HUES64 (cell line): ENCODE data around the gene DYNLRB1.

Experiments used
- H3K27ac ChIP-seq: 2 replicates; pipeline ENCODE4 v1.7.0; 2013; ENCODE audit warnings: low read depth, low read length, inconsistent platforms
- H3K27me3 ChIP-seq: 2 replicates; pipeline ENCODE4 v1.6.1; 2013; ENCODE audit warnings: mild to moderate bottlenecking, low read length; ENCODE audit not compliant: insufficient read depth
- H3K36me3 ChIP-seq: 2 replicates; pipeline ENCODE4 v1.6.1; 2013; ENCODE audit warnings: mild to moderate bottlenecking, low read length; ENCODE audit not compliant: insufficient read depth
- H3K4me1 ChIP-seq: 2 replicates; pipeline ENCODE4 v1.6.1; 2013; ENCODE audit warnings: mild to moderate bottlenecking, low read length, moderate library complexity; ENCODE audit not compliant: insufficient read depth
- H3K4me3 ChIP-seq: 2 replicates; pipeline ENCODE4 v1.5.1; 2013; ENCODE audit warnings: mild to moderate bottlenecking, low read length, moderate library complexity
- H3K9ac ChIP-seq: 2 replicates; pipeline ENCODE4 v1.6.1; 2013; ENCODE audit warnings: mild to moderate bottlenecking, low read depth, low read length
- H3K9me3 ChIP-seq: 2 replicates; pipeline ENCODE4 v1.6.1; 2013; ENCODE audit warnings: low read depth, low read length; ENCODE audit not compliant: insufficient read depth
- WGBS: fragments of 150-250, 120-280 bp; methylation state at CpG from one replicate; pipeline ENCODE4 v1.1.7; 2013; ENCODE audit warnings: missing lambda C conversion rate; 5-methylcytosine and 5-hydroxymethylcytosine counted together

The DYNLRB1 gene

GRCh38 chr20:34581341-34582184, 65.3 kb downstream of the DYNLRB1 start:
- Histone ChIP-seq H3K27me3 (no peaks in the 10 kb centered on the region), H3K36me3 (peaks cover 23% of the 10 kb centered on the region), H3K9me3 (no peaks in the 10 kb centered on the region), H3K4me1 (no peaks in the 10 kb centered on the region), H3K27ac (no peak overlapping the region), H3K9ac (no peak overlapping the region; the same call in 1 of the 2 replicates), H3K4me3 (no peak overlapping the region)
- WGBS = 95% methylated on average over 11 of the region's 11 CpGs

DNA sequence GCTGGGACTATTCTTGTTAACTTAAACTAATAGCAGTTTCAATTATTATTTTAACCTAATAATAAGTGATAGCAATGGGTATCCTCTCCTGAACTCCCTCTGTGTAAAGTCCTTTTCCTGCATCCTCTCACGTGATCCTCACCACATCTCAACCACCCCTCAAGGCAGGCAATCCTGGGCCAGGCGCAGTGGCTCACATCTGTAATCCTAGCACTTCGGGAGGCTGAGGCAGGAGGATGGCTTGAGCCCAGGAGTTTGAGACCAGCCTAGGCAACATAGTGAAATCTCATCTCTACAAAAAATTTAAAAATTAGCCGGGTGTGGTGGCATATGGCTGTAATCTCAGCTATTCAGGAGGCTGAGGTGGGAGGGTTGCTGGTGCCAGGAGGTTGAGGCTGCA, 66.0 kb downstream of the DYNLRB1 start:
- Histone ChIP-seq H3K36me3 (peaks cover 26% of the 10 kb centered on the region), H3K9ac (no peak overlapping the region), H3K27ac (no peak overlapping the region), H3K4me3 (no peak overlapping the region), H3K27me3 (no peaks in the 10 kb centered on the region), H3K9me3 (no peaks in the 10 kb centered on the region), H3K4me1 (no peaks in the 10 kb centered on the region)
- WGBS = 94% methylated on average over 4 of the region's 4 CpGs

DNA sequence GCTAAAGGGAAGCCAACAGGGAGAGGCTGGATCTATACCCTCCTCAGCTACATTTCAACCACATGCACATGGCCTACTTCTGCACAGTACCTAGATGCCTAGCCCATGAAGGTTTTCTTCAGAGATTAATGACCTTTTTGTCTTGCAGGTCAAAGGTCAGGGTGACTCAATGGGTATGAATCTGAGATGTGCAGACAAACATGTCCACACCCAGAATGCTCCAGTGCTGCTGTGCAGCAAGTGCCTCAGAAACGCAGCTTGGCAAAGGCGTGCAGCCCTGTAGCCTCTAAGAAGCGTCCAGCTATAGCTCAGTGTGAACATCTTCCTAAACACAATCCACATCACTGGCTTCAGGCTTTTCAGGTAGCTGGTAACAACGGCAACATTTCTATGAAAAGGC, 66.7 kb downstream of the DYNLRB1 start:
- Histone ChIP-seq H3K27me3 (no peaks in the 10 kb centered on the region), H3K27ac (no peak overlapping the region), H3K9ac (no peak overlapping the region), H3K4me3 (no peak overlapping the region), H3K36me3 (peaks cover 30% of the 10 kb centered on the region), H3K9me3 (no peaks in the 10 kb centered on the region), H3K4me1 (no peaks in the 10 kb centered on the region)
- WGBS = 92% methylated on average over 4 of the region's 4 CpGs

GRCh38 chr20:34583544-34583943, 67.3 kb downstream of the DYNLRB1 start:
- no peaks in the 10 kb centered on the region for H3K9me3 ChIP-seq
- no peak overlapping the region for H3K4me3 ChIP-seq
- H3K27ac ChIP-seq = no peak overlapping the region
- no peak overlapping the region for H3K9ac ChIP-seq
- no peaks in the 10 kb centered on the region for H3K4me1 ChIP-seq
- 94% methylated on average over 6 of the region's 6 CpGs for WGBS
- peaks cover 30% of the 10 kb centered on the region for H3K36me3 ChIP-seq
- no peaks in the 10 kb centered on the region for H3K27me3 ChIP-seq

DNA sequence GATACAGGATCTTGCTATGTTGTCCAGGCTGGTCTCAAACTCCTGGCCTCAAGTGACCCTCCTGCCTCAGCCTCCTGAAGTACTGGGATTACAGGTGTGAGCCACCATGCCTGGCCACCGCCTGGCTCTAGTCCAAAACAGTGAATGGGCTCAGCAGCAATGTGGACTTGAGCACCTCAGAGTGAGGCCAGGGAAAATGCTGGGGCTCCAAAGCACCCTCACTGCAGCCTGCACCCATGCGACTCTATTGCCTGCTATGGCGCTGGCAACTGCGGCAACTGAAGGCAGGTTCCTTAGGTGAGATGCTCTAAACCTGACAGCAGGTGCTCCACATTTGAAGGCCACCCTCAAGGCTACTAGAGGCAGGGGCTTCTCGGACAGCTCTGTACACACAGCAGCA, 68.8 kb downstream of the DYNLRB1 start:
- H3K9me3 ChIP-seq = no peaks in the 10 kb centered on the region
- 97% methylated on average over 5 of the region's 5 CpGs for WGBS

DNA sequence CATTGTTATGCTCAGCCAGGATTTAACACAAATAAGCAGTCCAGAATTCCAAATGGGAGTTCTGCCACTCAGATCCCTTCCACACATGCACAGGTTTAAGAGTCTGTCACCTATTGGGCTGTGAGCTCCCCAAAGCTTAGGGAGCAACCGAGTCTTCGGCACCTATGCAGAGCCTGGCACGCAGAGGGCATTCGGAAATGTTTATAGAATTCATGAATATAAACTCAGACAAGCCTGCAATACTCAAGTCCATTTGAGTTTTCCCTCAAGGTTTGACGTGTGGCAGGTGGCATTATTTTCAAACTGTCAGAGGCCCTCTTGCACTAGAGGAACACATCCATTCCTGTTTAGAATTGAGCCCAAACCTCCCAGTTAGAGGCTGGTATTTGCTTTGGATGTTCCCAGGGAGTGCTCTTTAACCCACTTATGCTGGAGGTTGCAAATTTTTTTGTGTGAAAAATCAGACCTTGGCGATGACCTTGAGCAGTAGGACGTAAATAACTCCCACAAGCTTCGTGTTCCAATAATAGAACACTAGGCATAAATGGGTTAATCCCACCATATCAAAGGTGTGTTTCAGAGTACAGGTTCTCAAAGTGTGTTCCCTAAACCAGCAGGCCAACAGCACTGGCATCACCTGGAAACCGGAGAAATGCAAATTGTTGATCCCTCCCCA, 70.4 kb downstream of the DYNLRB1 start:
- H3K9ac ChIP-seq = no peak overlapping the region
- H3K27me3 ChIP-seq = no peaks in the 10 kb centered on the region
- H3K9me3 ChIP-seq = no peaks in the 10 kb centered on the region
- WGBS = 95% methylated on average over 9 of the region's 9 CpGs
- H3K4me3 ChIP-seq = no peak overlapping the region
- H3K27ac ChIP-seq = no peak overlapping the region
- H3K4me1 ChIP-seq = no peaks in the 10 kb centered on the region
- H3K36me3 ChIP-seq = peaks cover 19% of the 10 kb centered on the region

More for the DNA sequence above, 68.8 kb downstream of the DYNLRB1 start:
- Histone ChIP-seq H3K36me3 (peaks cover 30% of the 10 kb centered on the region), H3K4me3 (no peak overlapping the region), H3K9ac (no peak overlapping the region), H3K27ac (no peak overlapping the region), H3K4me1 (no peaks in the 10 kb centered on the region), H3K27me3 (no peaks in the 10 kb centered on the region)
